Measurements from ENCODE around the gene UBE2D2.

UBE2D2 gene

GRCh38 chr5:139663207-139664085 lies 102.3 kb downstream of the UBE2D2 start:
- no peak for DNase-seq

- DNase-seq, result peak; percentile 99
These were observed 103.1 kb downstream of the UBE2D2 start for GRCh38 chr5:139664086-139664693.

- no peak for DNase-seq
These were observed 103.7 kb downstream of the UBE2D2 start for GRCh38 chr5:139664727-139665351.

- no peak for DNase-seq
These were observed 104.5 kb downstream of the UBE2D2 start for GRCh38 chr5:139665626-139666025.

GRCh38 chr5:139666551-139666950 lies 105.4 kb downstream of the UBE2D2 start:
- no peak for DNase-seq

GRCh38 chr5:139667001-139667729 lies 106.0 kb downstream of the UBE2D2 start:
- DNase-seq, result no peak

GRCh38 chr5:139667730-139668063 lies 106.6 kb downstream of the UBE2D2 start:
- no peak for DNase-seq

GRCh38 chr5:139668064-139668880 lies 107.1 kb downstream of the UBE2D2 start:
- DNase-seq, result peak; percentile 78

GRCh38 chr5:139668924-139669661 lies 108.0 kb downstream of the UBE2D2 start:
- DNase-seq, result no peak

GRCh38 chr5:139669662-139670368 lies 108.7 kb downstream of the UBE2D2 start:
- no peak for DNase-seq

GRCh38 chr5:139670369-139671095 lies 109.4 kb downstream of the UBE2D2 start:
- DNase-seq, result peak; percentile 30

- DNase-seq, result peak; percentile 47
These were observed 110.1 kb downstream of the UBE2D2 start for GRCh38 chr5:139671096-139671841.

GRCh38 chr5:139675213-139675612 lies 114.1 kb downstream of the UBE2D2 start:
- no peak for DNase-seq

GRCh38 chr5:139675825-139676224 lies 114.7 kb downstream of the UBE2D2 start:
- no peak for DNase-seq

GRCh38 chr5:139676406-139676805 lies 115.3 kb downstream of the UBE2D2 start:
- no peak for DNase-seq

- DNase-seq, result no peak
These were observed 116.0 kb downstream of the UBE2D2 start for GRCh38 chr5:139676951-139677735.
